KMS-11 (cell line): ENCODE data around the gene CLBA1.

Source experiments
- H2AFZ ChIP-seq: fragments of 200-600 bp; sonication (generic); 2 replicates; pipeline ENCODE4 v1.6.1; 2016; ENCODE audit warnings: antibody characterized with exemption, mixed run types, low read depth
- H3K27ac ChIP-seq: fragments of 200-600 bp; sonication (generic); 2 replicates; pipeline ENCODE4 v1.6.1; 2016; ENCODE audit warnings: mild to moderate bottlenecking, mixed run types
- H3K27me3 ChIP-seq: fragments of 200-600 bp; sonication (generic); 2 replicates; pipeline ENCODE4 v1.6.1; 2017; ENCODE audit warnings: mild to moderate bottlenecking, low read depth, mixed run types, moderate library complexity; ENCODE audit not compliant: insufficient read depth
- H3K36me3 ChIP-seq: fragments of 200-600 bp; sonication (generic); 2 replicates; pipeline ENCODE4 v1.6.1; 2017; ENCODE audit warnings: mild to moderate bottlenecking, mixed run types; ENCODE audit not compliant: insufficient read depth
- H3K4me1 ChIP-seq: fragments of 200-600 bp; sonication (generic); 2 replicates; pipeline ENCODE4 v1.6.1; 2016; ENCODE audit warnings: mild to moderate bottlenecking, low read depth, mixed run types; ENCODE audit not compliant: poor library complexity, severe bottlenecking
- H3K4me2 ChIP-seq: fragments of 200-600 bp; sonication (generic); 2 replicates; pipeline ENCODE4 v1.7.0; 2016; ENCODE audit warnings: mild to moderate bottlenecking, mixed run types
- H3K4me3 ChIP-seq: fragments of 200-600 bp; sonication (generic); IDR thresholded peaks from 2 replicates; pipeline ENCODE4 v1.6.1; 2017; ENCODE audit warnings: low read depth, low read length, mixed read lengths; ENCODE audit not compliant: insufficient read depth
- H3K79me2 ChIP-seq: fragments of 200-600 bp; sonication (generic); 2 replicates; pipeline ENCODE4 v1.6.1; 2016; ENCODE audit warnings: low read depth, mixed run types; ENCODE audit not compliant: insufficient read depth
- H3K9ac ChIP-seq: fragments of 200-600 bp; sonication (generic); 2 replicates; pipeline ENCODE4 v1.6.1; 2016; ENCODE audit warnings: mild to moderate bottlenecking, mixed run types
- H4K20me1 ChIP-seq: fragments of 200-600 bp; sonication (generic); 2 replicates; pipeline ENCODE4 v1.6.1; 2016; ENCODE audit warnings: mild to moderate bottlenecking, mixed run types; ENCODE audit not compliant: insufficient read depth
- TF ChIP-seq, protein P1 (sequence below): fragments of 200-600 bp; sonication (generic); conservative IDR thresholded peaks from 2 replicates; pipeline ENCODE4 v1.6.1; 2017; ENCODE audit warnings: low read depth, mild to moderate bottlenecking, antibody characterized with exemption, low read length, moderate library complexity, mixed read lengths

The CLBA1 gene

DNA sequence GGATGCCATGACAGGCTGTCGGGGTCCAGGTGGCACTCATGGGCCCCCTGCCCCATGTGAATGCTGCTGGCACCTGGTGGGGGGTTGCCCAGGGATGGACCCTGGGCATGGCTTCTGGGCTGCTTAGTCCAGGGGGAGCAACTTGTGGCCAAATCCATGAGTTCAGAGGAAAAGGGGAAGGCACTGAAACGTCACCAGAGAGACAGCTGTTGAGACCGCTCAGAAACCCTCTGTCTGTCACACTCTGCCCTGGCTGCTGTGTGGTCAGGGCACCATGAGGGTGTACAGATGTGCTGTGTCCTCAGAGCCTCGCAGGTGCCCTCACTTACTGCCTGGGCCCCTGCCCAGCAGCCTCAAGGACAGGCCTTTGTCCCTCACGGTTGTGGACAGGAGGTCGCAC, 9.4 kb downstream of the CLBA1 start:
- H3K79me2 ChIP-seq: no peaks in the 10 kb centered on the region
- H4K20me1 ChIP-seq: no peaks in the 10 kb centered on the region
- TF ChIP-seq, protein P1, sequence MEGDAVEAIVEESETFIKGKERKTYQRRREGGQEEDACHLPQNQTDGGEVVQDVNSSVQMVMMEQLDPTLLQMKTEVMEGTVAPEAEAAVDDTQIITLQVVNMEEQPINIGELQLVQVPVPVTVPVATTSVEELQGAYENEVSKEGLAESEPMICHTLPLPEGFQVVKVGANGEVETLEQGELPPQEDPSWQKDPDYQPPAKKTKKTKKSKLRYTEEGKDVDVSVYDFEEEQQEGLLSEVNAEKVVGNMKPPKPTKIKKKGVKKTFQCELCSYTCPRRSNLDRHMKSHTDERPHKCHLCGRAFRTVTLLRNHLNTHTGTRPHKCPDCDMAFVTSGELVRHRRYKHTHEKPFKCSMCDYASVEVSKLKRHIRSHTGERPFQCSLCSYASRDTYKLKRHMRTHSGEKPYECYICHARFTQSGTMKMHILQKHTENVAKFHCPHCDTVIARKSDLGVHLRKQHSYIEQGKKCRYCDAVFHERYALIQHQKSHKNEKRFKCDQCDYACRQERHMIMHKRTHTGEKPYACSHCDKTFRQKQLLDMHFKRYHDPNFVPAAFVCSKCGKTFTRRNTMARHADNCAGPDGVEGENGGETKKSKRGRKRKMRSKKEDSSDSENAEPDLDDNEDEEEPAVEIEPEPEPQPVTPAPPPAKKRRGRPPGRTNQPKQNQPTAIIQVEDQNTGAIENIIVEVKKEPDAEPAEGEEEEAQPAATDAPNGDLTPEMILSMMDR: no peak
- no peak overlapping the region for H3K27ac ChIP-seq
- no peak overlapping the region for H3K9ac ChIP-seq
- H3K4me2 ChIP-seq: no peak overlapping the region
- no peaks in the 10 kb centered on the region for H3K27me3 ChIP-seq
- no peaks in the 10 kb centered on the region for H3K36me3 ChIP-seq
- H2AFZ ChIP-seq: no peak overlapping the region
- no peak overlapping the region for H3K4me3 ChIP-seq
- peaks cover 10% of the 10 kb centered on the region for H3K4me1 ChIP-seq

DNA sequence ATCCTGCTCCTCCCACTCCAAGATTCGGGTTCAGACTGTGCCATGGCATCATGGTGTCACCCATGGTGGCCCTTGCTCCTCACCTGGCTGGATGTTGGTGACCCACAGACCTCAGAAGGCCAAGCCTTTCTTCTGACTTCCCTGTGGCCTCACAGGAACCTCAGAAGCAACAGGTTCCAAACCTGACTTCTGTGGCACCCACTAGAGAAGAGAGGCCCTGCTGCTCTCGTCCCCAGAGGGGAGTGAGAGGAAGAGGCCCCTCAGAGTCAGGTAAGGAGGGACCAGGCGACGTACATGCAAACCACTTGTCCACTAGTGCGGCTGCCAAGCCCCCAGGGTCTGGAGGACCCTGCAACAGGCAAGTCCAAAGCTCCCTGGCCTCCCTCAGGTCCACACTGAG, 10.4 kb downstream of the CLBA1 start:
- Histone ChIP-seq H2AFZ (no peak overlapping the region), H3K36me3 (no peaks in the 10 kb centered on the region), H3K27me3 (no peaks in the 10 kb centered on the region), H4K20me1 (no peaks in the 10 kb centered on the region), H3K4me1 (peaks cover 11% of the 10 kb centered on the region), H3K9ac (no peak overlapping the region), H3K4me3 (no peak overlapping the region), H3K79me2 (no peaks in the 10 kb centered on the region), H3K4me2 (no peak overlapping the region), H3K27ac (no peak overlapping the region)
- TF ChIP-seq, protein P1: no peak

DNA sequence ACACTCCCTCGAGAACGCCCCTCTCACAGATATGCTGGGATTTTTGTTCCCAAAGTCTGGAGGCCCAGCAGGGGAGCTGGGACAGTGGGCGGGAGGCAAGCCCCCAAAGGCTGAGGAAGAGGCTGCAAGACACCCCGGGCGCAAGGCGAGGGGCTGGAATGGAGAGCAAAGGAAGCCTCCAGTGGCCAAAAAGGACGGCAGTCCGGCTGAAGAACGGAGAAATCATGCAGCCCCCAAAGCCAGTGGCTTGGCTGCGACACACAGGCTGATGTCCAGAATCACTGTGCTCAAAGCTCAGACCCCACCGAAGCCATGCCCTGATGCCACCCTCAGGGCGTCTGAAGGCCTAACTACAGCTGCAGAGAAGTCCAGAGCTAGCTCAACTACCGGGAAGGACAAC, 10.9 kb downstream of the CLBA1 start:
- H3K4me2 ChIP-seq: no peak overlapping the region

DNA sequence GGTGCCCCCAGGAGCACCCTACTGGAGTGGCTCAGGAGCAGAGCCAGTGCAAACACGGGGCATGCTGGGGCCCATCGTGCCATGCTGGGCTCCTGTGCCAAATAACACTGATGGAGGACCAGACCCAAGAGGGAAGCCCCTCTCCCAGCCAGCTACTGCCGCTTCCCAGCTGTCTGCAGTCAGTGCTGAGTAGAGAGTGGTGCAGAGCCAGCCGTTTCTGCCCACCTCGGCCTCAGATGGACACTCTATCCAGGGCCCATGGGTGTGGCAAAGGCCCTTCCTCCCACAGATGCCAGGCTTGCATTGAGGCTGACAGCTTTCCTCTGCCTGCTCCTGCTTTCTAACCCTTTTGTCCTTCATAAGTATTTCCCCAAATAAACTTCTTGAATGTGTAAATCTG, 13.2 kb downstream of the CLBA1 start:
- H3K4me2 ChIP-seq: no peak overlapping the region
- no peak overlapping the region for H3K9ac ChIP-seq
- H3K79me2 ChIP-seq: no peaks in the 10 kb centered on the region
- H3K4me3 ChIP-seq: no peak overlapping the region
- no peak overlapping the region for H2AFZ ChIP-seq
- TF ChIP-seq, protein P1: no peak
- H3K27ac ChIP-seq: no peak overlapping the region
- H3K36me3 ChIP-seq: no peaks in the 10 kb centered on the region
- no peaks in the 10 kb centered on the region for H3K27me3 ChIP-seq
- H3K4me1 ChIP-seq: peaks cover 25% of the 10 kb centered on the region
- no peaks in the 10 kb centered on the region for H4K20me1 ChIP-seq

More for the DNA sequence above, 10.9 kb downstream of the CLBA1 start:
- Histone ChIP-seq H3K27me3 (no peaks in the 10 kb centered on the region), H3K36me3 (no peaks in the 10 kb centered on the region), H4K20me1 (no peaks in the 10 kb centered on the region), H3K79me2 (no peaks in the 10 kb centered on the region), H3K27ac (no peak overlapping the region), H3K4me3 (no peak overlapping the region), H3K9ac (no peak overlapping the region), H3K4me1 (peaks cover 11% of the 10 kb centered on the region), H2AFZ (no peak overlapping the region)
- TF ChIP-seq, protein P1: no peak
